Natural killer cell (primary cell): ENCODE data around the gene FRA10AC1. TPM values are rescaled to one million over a fixed set of nuclear protein-coding genes. Genes with fewer than 3 reads are reported as not detected.

ENCODE experiments used
- ATAC-seq, 3 donors: fragments of 150-1000 bp in 2 of 3; fragments of 200-7000 bp in 1 of 3; cut with Tn5 transposase; 1 replicate in 1 of 3; 2 replicates in 2 of 3; pipeline ENCODE4 v1.10.0; 2021; ENCODE audit warnings: mild to moderate bottlenecking in 2 of 3, moderate library complexity in 2 of 3
- DNase-seq, 2 donors: peaks; one replicate each; pipeline versions ENCODE4 v3.0.0 to v3.0.0-alpha.2; 2013 to 2021; ENCODE audit warnings: mixed read lengths in 1 of 2
- H3K27ac ChIP-seq: one replicate; pipeline ENCODE4 v1.5.1; 2013; ENCODE audit warnings: mild to moderate bottlenecking, low read length
- H3K27me3 ChIP-seq: one replicate; pipeline ENCODE4 v1.6.1; 2013; ENCODE audit warnings: low read length; ENCODE audit not compliant: control insufficient read depth, insufficient read depth
- H3K36me3 ChIP-seq: one replicate; pipeline ENCODE4 v1.6.1; 2013; ENCODE audit warnings: low read length; ENCODE audit not compliant: control insufficient read depth, insufficient read depth
- H3K4me1 ChIP-seq: one replicate; pipeline ENCODE4 v1.6.1; 2013; ENCODE audit warnings: low read length; ENCODE audit not compliant: control insufficient read depth, insufficient read depth
- H3K4me3 ChIP-seq: one replicate; pipeline ENCODE4 v1.5.1; 2013; ENCODE audit warnings: low read length
- H3K9me3 ChIP-seq: one replicate; pipeline ENCODE4 v1.6.1; 2013; ENCODE audit warnings: low read length; ENCODE audit not compliant: control insufficient read depth, insufficient read depth
- H3K27ac Mint-ChIP-seq, 2 donors: one replicate each; pipeline ENCODE4 v1.8.0; 2022; ENCODE audit warnings: mild to moderate bottlenecking in 2 of 2, mixed read lengths in 2 of 2, moderate library complexity in 1 of 2
- H3K27me3 Mint-ChIP-seq, 2 donors: one replicate each; pipeline ENCODE4 v1.8.0; 2022; ENCODE audit warnings: low read depth in 2 of 2, mixed read lengths in 2 of 2
- H3K36me3 Mint-ChIP-seq: one replicate; pipeline ENCODE4 v1.8.0; 2022; ENCODE audit warnings: mixed read lengths
- H3K4me1 Mint-ChIP-seq, 2 donors: one replicate each; pipeline ENCODE4 v1.8.0; 2022; ENCODE audit warnings: mixed read lengths in 2 of 2
- H3K4me3 Mint-ChIP-seq: one replicate; pipeline ENCODE4 v1.8.0; 2022; ENCODE audit warnings: mild to moderate bottlenecking, moderate library complexity, mixed read lengths
- H3K9me3 Mint-ChIP-seq, 2 donors: one replicate each; pipeline ENCODE4 v1.8.0; 2022; ENCODE audit warnings: mixed read lengths in 2 of 2
- WGBS: methylation state at CpG from one replicate; pipeline ENCODE4 v1.1.7; 2013; ENCODE audit warnings: missing lambda C conversion rate; ENCODE audit not compliant: insufficient coverage; 5-methylcytosine and 5-hydroxymethylcytosine counted together
- intact Hi-C: fragments of 100-400 bp; cut with micrococcal nuclease; formaldehyde crosslinking; loops from one replicate; pipeline ENCODE4 v1.14.2; 2022
- total RNA-seq, 4 donors: library from RNA; stranded (reverse); fragments of 120-200 nt in 1 of 4; gene quantifications; one replicate each; pipeline versions ENCODE4 v1.2.3 to v1.2.4, GENCODE V29; 2013 to 2022
- TF ChIP-seq, protein P1 (sequence below): fragments of 200-600 bp; IDR thresholded peaks from one replicate; pipeline ENCODE4 v1.8.0; 2022; ENCODE audit warnings: antibody characterized with exemption

The FRA10AC1 gene
- total RNA-seq, 3 donors from 2014 or later (not counting 1 experiment from before 2014, with no cell fraction given), result 8.3 to 18.7 (median 12.9) TPM

DNA sequence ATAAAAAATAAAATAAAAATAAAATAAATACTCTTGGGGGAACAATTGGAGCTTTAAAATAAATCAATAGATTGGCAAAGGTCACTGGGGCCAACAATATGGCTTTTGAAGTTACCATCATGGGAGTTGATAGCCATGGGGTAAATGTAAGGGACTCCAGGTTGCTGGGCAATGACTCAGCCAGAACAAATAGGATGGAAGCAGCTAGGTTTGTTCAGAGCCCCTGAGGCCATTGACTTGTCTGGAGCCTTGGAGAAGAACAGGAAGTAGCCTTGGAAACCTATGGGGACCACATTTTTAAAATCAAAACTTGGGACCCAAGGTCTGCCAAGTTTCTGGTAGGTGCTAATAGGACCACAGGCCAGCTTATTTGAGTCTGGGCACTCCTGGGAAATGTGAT is 20.2 kb upstream of the FRA10AC1 start:
- intact Hi-C loops, result no loop called here
- H3K36me3 Mint-ChIP-seq, result no peaks in the 10 kb centered on the region
- TF ChIP-seq, protein P1, sequence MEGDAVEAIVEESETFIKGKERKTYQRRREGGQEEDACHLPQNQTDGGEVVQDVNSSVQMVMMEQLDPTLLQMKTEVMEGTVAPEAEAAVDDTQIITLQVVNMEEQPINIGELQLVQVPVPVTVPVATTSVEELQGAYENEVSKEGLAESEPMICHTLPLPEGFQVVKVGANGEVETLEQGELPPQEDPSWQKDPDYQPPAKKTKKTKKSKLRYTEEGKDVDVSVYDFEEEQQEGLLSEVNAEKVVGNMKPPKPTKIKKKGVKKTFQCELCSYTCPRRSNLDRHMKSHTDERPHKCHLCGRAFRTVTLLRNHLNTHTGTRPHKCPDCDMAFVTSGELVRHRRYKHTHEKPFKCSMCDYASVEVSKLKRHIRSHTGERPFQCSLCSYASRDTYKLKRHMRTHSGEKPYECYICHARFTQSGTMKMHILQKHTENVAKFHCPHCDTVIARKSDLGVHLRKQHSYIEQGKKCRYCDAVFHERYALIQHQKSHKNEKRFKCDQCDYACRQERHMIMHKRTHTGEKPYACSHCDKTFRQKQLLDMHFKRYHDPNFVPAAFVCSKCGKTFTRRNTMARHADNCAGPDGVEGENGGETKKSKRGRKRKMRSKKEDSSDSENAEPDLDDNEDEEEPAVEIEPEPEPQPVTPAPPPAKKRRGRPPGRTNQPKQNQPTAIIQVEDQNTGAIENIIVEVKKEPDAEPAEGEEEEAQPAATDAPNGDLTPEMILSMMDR, result no peak
- ATAC-seq, result no peak
- H3K4me1 Mint-ChIP-seq, result no peaks in the 10 kb centered on the region
- peaks cover 27 to 52% of the 10 kb centered on the region in 2 donors for H3K27me3 Mint-ChIP-seq
- H3K4me1 ChIP-seq, result no peaks in the 10 kb centered on the region
- DNase-seq, result no peak
- H3K36me3 ChIP-seq, result no peaks in the 10 kb centered on the region
- no peak overlapping the region for H3K4me3 ChIP-seq
- no peaks in the 10 kb centered on the region for H3K9me3 Mint-ChIP-seq
- H3K27me3 ChIP-seq, result peaks cover 2% of the 10 kb centered on the region
- H3K4me3 Mint-ChIP-seq, result no peak overlapping the region
- no peak overlapping the region for H3K27ac ChIP-seq
- H3K9me3 ChIP-seq, result no peaks in the 10 kb centered on the region
- no peak overlapping the region for H3K27ac Mint-ChIP-seq

GRCh38 chr10:93719901-93720300 is 17.5 kb upstream of the FRA10AC1 start:
- TF ChIP-seq, protein P1, result no peak
- Mint-ChIP-seq H3K4me1 (no peaks in the 10 kb centered on the region), H3K36me3 (no peaks in the 10 kb centered on the region), H3K27ac (no peak overlapping the region), H3K9me3 (no peaks in the 10 kb centered on the region), H3K27me3 (peaks cover 29 to 33% of the 10 kb centered on the region in 2 donors), H3K4me3 (no peak overlapping the region)
- H3K4me3 ChIP-seq, result no peak overlapping the region
- no peak for ATAC-seq
- intact Hi-C loops, result no loop called here
- no peaks in the 10 kb centered on the region for H3K9me3 ChIP-seq
- H3K27me3 ChIP-seq, result peaks cover 2% of the 10 kb centered on the region
- no peak overlapping the region for H3K27ac ChIP-seq
- 82% methylated on average over 2 of the region's 3 CpGs for WGBS
- DNase-seq, result no peak
- no peaks in the 10 kb centered on the region for H3K36me3 ChIP-seq
- no peaks in the 10 kb centered on the region for H3K4me1 ChIP-seq

DNA sequence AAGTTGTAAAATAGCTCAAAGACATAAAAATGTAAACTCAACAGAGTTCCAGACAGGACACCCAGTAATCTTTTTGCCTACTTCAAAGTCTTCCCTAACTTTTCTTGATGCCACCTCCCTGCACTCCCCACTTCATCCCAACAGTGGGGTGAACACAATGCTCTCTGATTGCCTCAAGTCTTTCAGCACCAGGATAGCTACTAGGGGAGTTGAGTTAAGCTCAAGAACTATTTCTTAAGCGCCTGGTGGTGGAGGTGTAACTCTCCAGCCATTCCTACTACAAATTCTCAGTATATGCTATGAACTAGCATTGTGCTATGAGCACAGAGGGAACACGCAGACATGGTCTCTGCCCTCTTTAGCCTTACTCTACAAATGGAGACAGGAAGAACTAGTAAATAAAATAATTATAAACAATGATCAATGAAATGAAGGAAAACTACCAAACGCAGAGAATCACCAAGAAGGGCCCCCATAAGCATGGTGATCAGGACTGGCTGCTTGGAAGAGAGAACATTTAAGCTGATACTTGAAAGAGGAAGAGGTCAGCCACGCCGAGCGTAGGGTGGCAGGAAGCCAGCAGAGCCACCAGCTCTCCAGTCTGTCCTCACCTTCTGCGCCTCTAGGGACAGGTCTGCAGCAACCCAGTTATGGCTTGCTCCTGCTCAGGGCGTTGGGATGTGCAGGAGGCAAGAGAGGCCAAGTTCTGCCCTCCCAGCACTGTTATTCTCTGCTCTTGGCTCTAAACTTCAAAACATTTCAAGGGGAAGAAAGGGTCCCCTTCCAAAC is 16.7 kb upstream of the FRA10AC1 start:
- Mint-ChIP-seq H3K27ac (no peak overlapping the region), H3K36me3 (no peaks in the 10 kb centered on the region), H3K27me3 (peaks cover 28 to 30% of the 10 kb centered on the region in 2 donors), H3K9me3 (no peaks in the 10 kb centered on the region), H3K4me3 (no peak overlapping the region), H3K4me1 (no peaks in the 10 kb centered on the region)
- Histone ChIP-seq H3K4me1 (no peaks in the 10 kb centered on the region), H3K4me3 (no peak overlapping the region), H3K27me3 (no peaks in the 10 kb centered on the region), H3K9me3 (no peaks in the 10 kb centered on the region), H3K36me3 (no peaks in the 10 kb centered on the region), H3K27ac (no peak overlapping the region)
- TF ChIP-seq, protein P1, result no peak
- no peak for ATAC-seq
- intact Hi-C loops, result no loop called here
- DNase-seq, result no peak
- WGBS, result 26% methylated on average over 6 of the region's 8 CpGs

- Histone ChIP-seq H3K9me3 (no peaks in the 10 kb centered on the region), H3K4me3 (no peak overlapping the region), H3K27ac (no peak overlapping the region), H3K27me3 (no peaks in the 10 kb centered on the region), H3K36me3 (no peaks in the 10 kb centered on the region), H3K4me1 (no peaks in the 10 kb centered on the region)
- DNase-seq (no peak), ATAC-seq (no peak)
- intact Hi-C loops, result no loop called here
- WGBS, result no CpG with 5 or more reads among the region's 1 CpG
- Mint-ChIP-seq H3K4me1 (no peaks in the 10 kb centered on the region), H3K4me3 (no peak overlapping the region), H3K27ac (no peak overlapping the region), H3K36me3 (no peaks in the 10 kb centered on the region), H3K9me3 (no peaks in the 10 kb centered on the region), H3K27me3 (peaks cover 18 to 33% of the 10 kb centered on the region in 2 donors)
- TF ChIP-seq, protein P1, result no peak
Measured at GRCh38 chr10:93716766-93717165, 14.4 kb upstream of the FRA10AC1 start.
